DND-41 (cell line): ENCODE data around the gene PCK1.

Source experiments
- CTCF ChIP-seq: IDR thresholded peaks from 2 replicates; pipeline ENCODE4 v1.5.1; 2012; ENCODE audit warnings: borderline replicate concordance, low read length, moderate library complexity, mild to moderate bottlenecking; ENCODE audit not compliant: poor library complexity, severe bottlenecking; ENCODE audit errors: extremely low read depth
- EZH2 ChIP-seq: IDR thresholded peaks from 3 replicates; pipeline ENCODE4 v1.6.1; 2012; ENCODE audit warnings: borderline replicate concordance, low read depth, mild to moderate bottlenecking, moderate library complexity, low read length, inconsistent platforms; ENCODE audit not compliant: severe bottlenecking

GRCh38 chr20:57605878-57606277, 45.0 kb downstream of the PCK1 start:
- TF ChIP-seq CTCF: no peak
- TF ChIP-seq EZH2: no peak
